DND-41 (cell line): Measurements from ENCODE around the gene SPTBN5.

Source experiments
- ATAC-seq: fragments of 200-7000 bp; cut with Tn5 transposase; 3 replicates; pipeline ENCODE4 v1.9.1; 2021; ENCODE audit warnings: low read depth; ENCODE audit not compliant: insufficient read depth
- DNase-seq: peaks from one replicate; pipeline ENCODE4 v3.0.0-alpha.2; 2020
- H2AFZ ChIP-seq: 2 replicates; pipeline ENCODE4 v1.6.0; 2012; ENCODE audit warnings: low read depth, low read length
- H3K27ac ChIP-seq: 2 replicates; pipeline ENCODE4 v1.5.1; 2012; ENCODE audit warnings: low read length, inconsistent platforms
- H3K27me3 ChIP-seq: fragments of 200-600 bp; sonication (generic); 2 replicates; pipeline ENCODE4 v1.6.0; 2012; ENCODE audit warnings: low read length, mild to moderate bottlenecking, inconsistent platforms; ENCODE audit not compliant: insufficient read depth, poor library complexity
- H3K36me3 ChIP-seq: 2 replicates; pipeline ENCODE4 v1.5.1; 2012; ENCODE audit warnings: low read length, inconsistent platforms; ENCODE audit not compliant: insufficient read depth
- H3K4me1 ChIP-seq: 2 replicates; pipeline ENCODE4 v1.5.1; 2012; ENCODE audit warnings: mild to moderate bottlenecking, low read length; ENCODE audit not compliant: insufficient read depth
- H3K4me2 ChIP-seq: 2 replicates; pipeline ENCODE4 v1.6.0; 2012; ENCODE audit warnings: mild to moderate bottlenecking, moderate library complexity, low read length, inconsistent platforms; ENCODE audit not compliant: insufficient read depth
- H3K4me3 ChIP-seq, 2 experiments: fragments of 200-600 bp in 1 of 2; shearing (Covaris generic) in 1 of 2; 2 replicates each; pipeline ENCODE4 v1.5.1; 2012 to 2016; ENCODE audit warnings: inconsistent platforms in 2 of 2, low read length in 2 of 2, mild to moderate bottlenecking in 2 of 2, low read depth in 1 of 2, moderate library complexity in 1 of 2
- H3K79me2 ChIP-seq: 2 replicates; pipeline ENCODE4 v1.6.0; 2012; ENCODE audit warnings: low read length, inconsistent platforms; ENCODE audit not compliant: insufficient read depth
- H3K9ac ChIP-seq: 2 replicates; pipeline ENCODE4 v1.6.0; 2012; ENCODE audit warnings: low read depth, mild to moderate bottlenecking, inconsistent platforms, low read length, moderate library complexity
- H3K9me3 ChIP-seq: 2 replicates; pipeline ENCODE4 v1.5.1; 2012; ENCODE audit warnings: low read length, moderate library complexity, mild to moderate bottlenecking, inconsistent platforms; ENCODE audit not compliant: insufficient read depth, severe bottlenecking
- H4K20me1 ChIP-seq: 2 replicates; pipeline ENCODE4 v1.6.0; 2012; ENCODE audit warnings: low read length; ENCODE audit not compliant: insufficient read depth
- CTCF ChIP-seq: IDR thresholded peaks from 2 replicates; pipeline ENCODE4 v1.5.1; 2012; ENCODE audit warnings: borderline replicate concordance, low read length, moderate library complexity, mild to moderate bottlenecking; ENCODE audit not compliant: poor library complexity, severe bottlenecking; ENCODE audit errors: extremely low read depth
- EZH2 ChIP-seq: IDR thresholded peaks from 3 replicates; pipeline ENCODE4 v1.6.1; 2012; ENCODE audit warnings: borderline replicate concordance, low read depth, mild to moderate bottlenecking, moderate library complexity, low read length, inconsistent platforms; ENCODE audit not compliant: severe bottlenecking

SPTBN5 gene

GRCh38 chr15:41907141-41907540 lies 13.3 kb upstream of the SPTBN5 start:
- H3K79me2 ChIP-seq = no peaks in the 10 kb centered on the region
- no peak overlapping the region for H3K4me3 ChIP-seq
- no peaks in the 10 kb centered on the region for H3K4me1 ChIP-seq
- H3K9ac ChIP-seq = no peak overlapping the region
- no peaks in the 10 kb centered on the region for H3K27me3 ChIP-seq
- peaks cover 14% of the 10 kb centered on the region for H3K9me3 ChIP-seq
- no peak overlapping the region for H2AFZ ChIP-seq
- H3K36me3 ChIP-seq = no peaks in the 10 kb centered on the region
- H3K4me2 ChIP-seq = no peak overlapping the region
- TF ChIP-seq EZH2 (no peak), CTCF (no peak)
- ATAC-seq = no peak
- no peak overlapping the region for H3K27ac ChIP-seq
- no peak for DNase-seq
- no peaks in the 10 kb centered on the region for H4K20me1 ChIP-seq

GRCh38 chr15:41906608-41907007 lies 12.8 kb upstream of the SPTBN5 start:
- Histone ChIP-seq H3K79me2 (no peaks in the 10 kb centered on the region), H3K4me3 (no peak overlapping the region), H3K4me2 (no peak overlapping the region), H3K27ac (no peak overlapping the region), H4K20me1 (no peaks in the 10 kb centered on the region), H2AFZ (no peak overlapping the region), H3K27me3 (no peaks in the 10 kb centered on the region), H3K9ac (no peak overlapping the region), H3K9me3 (peaks cover 14% of the 10 kb centered on the region), H3K4me1 (no peaks in the 10 kb centered on the region), H3K36me3 (no peaks in the 10 kb centered on the region)
- no peak for TF ChIP-seq EZH2
- TF ChIP-seq CTCF = no peak
- ATAC-seq = no peak
- no peak for DNase-seq

- H3K4me2 ChIP-seq = no peak overlapping the region
- no peaks in the 10 kb centered on the region for H3K36me3 ChIP-seq
These were observed 11.4 kb upstream of the SPTBN5 start for GRCh38 chr15:41905036-41905793.

GRCh38 chr15:41904541-41905005 lies 10.7 kb upstream of the SPTBN5 start:
- Histone ChIP-seq H3K4me3 (no peak overlapping the region), H3K9ac (no peak overlapping the region), H3K79me2 (no peaks in the 10 kb centered on the region), H3K36me3 (no peaks in the 10 kb centered on the region), H3K9me3 (peaks cover 14% of the 10 kb centered on the region), H3K4me1 (peaks cover 7% of the 10 kb centered on the region; the same call in 1 of the 2 replicates), H4K20me1 (no peaks in the 10 kb centered on the region), H3K4me2 (no peak overlapping the region), H2AFZ (no peak overlapping the region), H3K27me3 (no peaks in the 10 kb centered on the region), H3K27ac (no peak overlapping the region)
- peak; percentile 85 for ATAC-seq
- peak; percentile 65 for DNase-seq
- TF ChIP-seq EZH2 (no peak), CTCF (peak; percentile 89)

More at GRCh38 chr15:41905036-41905793, 11.4 kb upstream of the SPTBN5 start:
- no peaks in the 10 kb centered on the region for H3K79me2 ChIP-seq
- ATAC-seq (0 out of 3 replicates have a peak, but pooled peaks have one; percentile 8), DNase-seq (no peak)
- no peak overlapping the region for H3K4me3 ChIP-seq
- no peak overlapping the region for H3K27ac ChIP-seq
- no peaks in the 10 kb centered on the region for H3K27me3 ChIP-seq
- H3K9me3 ChIP-seq = peaks cover 14% of the 10 kb centered on the region
- no peaks in the 10 kb centered on the region for H4K20me1 ChIP-seq
- no peak overlapping the region for H2AFZ ChIP-seq
- H3K9ac ChIP-seq = no peak overlapping the region
- no peak for TF ChIP-seq EZH2
- H3K4me1 ChIP-seq = peaks cover 1% of the 10 kb centered on the region; the same call in 1 of the 2 replicates
